HG02678 (cell line): ENCODE results near the gene TTLL4.

Experiments
- ATAC-seq: cut with Tn5 transposase; IDR thresholded peaks from one replicate; pipeline ENCODE4 v1.9.1; 2021; ENCODE audit warnings: mild to moderate bottlenecking, moderate library complexity; ENCODE audit not compliant: unreplicated experiment

TTLL4 gene

DNA sequence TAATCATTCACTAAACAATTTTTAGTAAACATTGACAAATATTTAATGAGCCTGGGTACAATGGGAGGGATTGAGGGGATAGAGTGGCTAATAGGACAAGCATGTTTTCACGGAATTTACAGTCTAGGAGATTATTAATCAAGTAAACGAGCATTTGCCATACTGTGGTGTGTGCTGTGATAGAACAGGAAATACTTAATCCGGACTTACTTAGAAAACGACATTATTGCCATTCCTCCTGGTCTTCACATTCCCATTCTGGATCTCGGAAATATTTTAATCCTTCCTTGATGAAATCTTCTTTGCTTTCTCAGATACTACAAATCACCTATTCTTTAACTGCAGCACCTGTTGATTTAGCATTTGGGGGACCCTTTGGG is 905 bp downstream of the TTLL4 start:
- ATAC-seq, result no peak

DNA sequence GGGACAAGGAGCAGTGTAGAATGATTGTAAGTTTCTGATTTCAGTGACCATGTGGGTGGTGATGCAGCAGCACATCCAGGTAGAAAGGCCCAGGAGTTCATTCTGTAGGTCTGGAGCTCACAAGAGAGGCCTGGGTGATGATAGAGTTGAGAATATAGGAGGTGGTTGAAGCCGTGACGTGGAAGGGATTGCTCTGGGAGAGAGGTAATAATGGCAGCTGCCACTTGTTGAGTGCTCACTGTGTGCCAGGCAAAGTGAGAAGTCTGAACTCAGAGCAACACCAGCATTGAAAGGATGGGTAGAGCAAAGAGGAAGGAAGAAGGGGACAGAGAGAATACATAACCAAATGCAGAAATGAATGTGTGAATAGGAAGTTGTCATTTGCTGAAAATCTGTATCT is 3.3 kb downstream of the TTLL4 start:
- ATAC-seq, result no peak

DNA sequence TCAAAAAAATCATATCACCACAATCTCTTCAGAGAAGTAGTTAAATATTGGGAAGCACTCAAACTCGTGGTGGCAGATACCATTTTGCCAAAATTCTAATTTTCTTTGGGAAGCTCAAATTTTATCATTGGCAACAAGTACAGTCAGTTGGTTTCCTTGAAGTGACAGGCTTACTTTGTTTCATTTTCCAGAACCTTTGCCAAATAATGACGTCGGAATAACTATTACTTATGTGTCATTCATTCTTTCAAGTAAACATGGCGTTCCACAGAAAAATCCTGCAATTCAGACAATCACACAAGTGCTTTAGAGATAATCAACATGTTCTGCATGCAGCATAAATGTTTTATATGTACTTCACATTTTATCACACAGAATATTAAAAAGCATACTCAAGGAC is 5.4 kb downstream of the TTLL4 start:
- ATAC-seq, result no peak

DNA sequence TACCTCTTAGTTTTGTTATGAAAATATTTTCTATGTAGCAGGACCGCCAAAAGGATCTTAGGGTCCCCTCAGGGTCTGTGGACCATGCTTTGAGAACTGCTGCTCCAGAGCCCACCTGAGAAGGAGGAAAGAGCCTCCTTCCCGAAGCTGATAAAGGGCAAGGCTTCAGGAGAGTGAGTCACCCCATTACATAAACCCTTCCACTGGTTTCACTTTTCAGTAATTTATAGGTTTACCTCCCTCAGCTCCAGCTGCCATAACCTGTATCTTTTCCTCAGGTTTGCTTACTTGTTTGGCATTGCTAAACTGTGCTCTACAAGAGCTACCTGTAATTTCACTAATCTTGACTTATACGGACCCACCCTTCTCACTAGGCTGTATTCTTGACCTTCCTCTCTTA is 6.6 kb downstream of the TTLL4 start:
- ATAC-seq, result no peak

DNA sequence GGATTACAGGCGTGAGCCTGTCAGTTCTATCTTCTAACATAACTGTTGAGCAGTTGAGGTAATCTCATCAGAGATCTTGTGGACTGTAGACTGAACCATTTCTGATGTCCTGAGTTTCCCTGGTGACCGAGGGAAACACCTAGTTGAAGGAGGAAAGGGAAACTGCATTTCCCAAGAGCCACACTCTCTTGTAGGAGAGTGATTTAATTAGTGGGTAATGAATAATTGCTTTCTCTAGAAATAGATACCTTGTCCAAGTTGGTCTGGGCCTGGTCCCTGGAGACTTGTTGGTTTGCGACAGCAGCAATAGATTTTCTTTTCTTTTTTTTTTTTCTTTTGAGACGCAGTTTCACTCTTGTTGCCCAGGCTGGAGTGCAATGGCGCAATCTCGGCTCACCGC is 7.4 kb downstream of the TTLL4 start:
- no peak for ATAC-seq

DNA sequence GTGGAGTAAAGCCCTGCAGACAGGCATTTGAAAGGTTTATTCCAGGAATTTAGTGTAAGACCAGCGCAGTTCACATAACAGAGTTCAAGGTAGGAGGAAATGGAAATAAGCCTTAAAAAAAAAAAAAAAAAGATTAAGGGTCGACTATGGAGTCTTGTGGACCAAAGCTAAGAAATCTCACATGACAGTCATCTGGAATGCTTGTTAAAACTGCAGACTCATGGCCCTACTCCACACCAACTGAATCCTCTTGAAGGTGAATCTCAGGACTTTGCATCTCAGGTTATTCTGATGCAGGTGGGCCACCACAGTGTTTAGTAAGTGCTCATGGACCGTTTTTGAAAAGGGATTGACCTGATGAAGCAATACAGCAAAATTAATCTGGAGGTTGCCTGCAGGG is 8.8 kb downstream of the TTLL4 start:
- ATAC-seq, result no peak

DNA sequence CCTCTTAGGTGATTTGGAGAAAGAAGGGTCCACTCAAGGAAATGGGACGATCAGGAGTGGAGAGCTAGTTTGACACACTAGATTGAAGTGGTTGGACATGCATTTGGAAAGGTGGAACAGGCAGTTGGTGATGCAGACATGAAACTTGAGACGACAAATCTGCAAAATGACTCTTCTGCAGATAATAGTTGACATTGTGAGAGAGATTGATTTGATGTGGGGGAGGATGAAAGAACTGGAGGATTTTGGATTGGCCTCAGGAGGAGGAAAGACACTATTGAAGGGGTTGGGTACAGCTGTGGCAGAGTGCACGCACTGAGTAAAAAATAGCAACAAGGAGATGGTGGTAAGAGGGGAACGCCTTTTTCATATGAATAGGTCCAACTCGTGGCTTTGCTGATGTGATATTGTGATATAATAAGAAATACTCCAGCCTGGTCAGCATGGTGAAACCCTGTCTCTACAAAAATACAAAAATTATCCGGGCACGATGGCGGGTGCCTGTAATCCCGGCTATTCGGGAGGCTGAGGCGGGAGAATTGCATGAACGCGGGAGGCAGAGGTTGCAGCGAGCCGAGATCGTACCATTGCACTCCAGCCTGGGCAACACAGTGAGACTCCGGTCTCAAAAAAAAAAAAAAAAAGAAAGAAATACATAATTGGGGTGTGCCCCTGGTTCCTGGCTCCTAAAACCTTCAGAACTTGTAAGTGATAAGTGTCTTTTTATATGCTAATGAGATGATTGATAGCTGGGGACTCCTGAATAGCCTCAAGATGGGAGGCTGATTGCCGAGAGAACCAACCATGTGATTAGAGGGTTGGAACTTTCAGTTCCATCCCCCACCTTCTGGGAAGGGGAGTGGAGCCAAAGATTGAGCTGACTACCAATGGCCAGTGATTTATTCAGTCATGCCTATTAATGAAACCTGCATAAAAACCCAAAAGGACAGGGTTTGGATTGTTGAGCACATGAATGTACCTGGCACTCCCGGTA is 9.7 kb downstream of the TTLL4 start:
- no peak for ATAC-seq

DNA sequence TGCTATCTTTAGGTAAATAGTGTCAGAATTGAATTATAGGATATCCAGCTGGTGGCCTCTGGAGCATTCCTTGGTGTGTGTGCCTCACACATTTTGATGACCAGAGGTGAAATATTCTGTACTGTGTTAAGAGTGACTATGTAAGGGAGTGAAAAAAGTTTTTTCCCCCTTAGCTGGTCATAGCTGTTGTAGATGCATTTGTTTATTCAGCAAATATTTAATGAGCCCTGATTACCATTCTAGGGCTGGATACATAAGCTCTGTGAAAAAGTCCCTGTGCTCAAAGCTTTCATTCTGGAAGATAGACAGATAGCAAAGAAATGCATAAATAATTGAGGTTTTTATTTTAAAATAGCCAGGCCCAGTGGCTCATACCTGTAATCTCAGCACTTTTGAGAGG is 10.9 kb downstream of the TTLL4 start:
- ATAC-seq, result no peak

DNA sequence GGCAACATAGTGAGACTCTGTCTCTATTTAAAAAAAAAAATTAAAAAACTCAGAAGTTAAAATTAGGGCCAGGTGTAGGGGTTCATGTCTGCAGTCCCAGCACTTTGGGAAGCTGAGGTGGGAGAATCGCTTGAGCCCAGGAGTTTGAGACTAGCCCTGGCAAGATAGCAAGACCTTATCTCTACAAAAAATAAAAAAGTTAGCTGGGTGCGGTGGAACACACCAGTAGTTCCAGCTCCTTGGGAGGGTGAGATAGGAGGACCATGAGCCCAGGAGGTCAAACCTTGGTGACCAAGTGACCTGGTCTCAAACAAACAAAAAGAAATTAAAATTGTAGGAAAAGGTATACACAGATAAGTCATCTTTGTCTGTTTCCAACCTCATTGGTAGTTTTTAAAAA is 11.3 kb downstream of the TTLL4 start:
- no peak for ATAC-seq

DNA sequence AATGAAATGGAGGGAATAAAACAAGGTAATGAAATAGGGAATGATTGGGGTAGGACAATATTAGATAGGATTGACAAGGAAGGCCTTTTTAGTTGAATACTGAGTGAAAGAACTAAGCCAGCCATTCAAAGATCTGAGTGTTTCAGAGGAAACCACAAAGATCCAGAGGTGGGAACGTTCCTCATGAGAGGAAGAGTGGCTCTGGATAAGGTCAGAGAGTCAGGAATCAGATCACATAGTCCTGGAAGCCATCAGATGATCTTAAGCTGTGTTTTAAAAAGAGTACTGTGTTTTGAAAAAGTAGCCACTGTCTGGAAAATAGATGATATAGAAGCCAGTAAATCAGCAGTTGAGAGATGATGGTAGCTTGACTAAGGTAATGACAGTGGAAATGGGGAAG is 11.8 kb downstream of the TTLL4 start:
- no peak for ATAC-seq

DNA sequence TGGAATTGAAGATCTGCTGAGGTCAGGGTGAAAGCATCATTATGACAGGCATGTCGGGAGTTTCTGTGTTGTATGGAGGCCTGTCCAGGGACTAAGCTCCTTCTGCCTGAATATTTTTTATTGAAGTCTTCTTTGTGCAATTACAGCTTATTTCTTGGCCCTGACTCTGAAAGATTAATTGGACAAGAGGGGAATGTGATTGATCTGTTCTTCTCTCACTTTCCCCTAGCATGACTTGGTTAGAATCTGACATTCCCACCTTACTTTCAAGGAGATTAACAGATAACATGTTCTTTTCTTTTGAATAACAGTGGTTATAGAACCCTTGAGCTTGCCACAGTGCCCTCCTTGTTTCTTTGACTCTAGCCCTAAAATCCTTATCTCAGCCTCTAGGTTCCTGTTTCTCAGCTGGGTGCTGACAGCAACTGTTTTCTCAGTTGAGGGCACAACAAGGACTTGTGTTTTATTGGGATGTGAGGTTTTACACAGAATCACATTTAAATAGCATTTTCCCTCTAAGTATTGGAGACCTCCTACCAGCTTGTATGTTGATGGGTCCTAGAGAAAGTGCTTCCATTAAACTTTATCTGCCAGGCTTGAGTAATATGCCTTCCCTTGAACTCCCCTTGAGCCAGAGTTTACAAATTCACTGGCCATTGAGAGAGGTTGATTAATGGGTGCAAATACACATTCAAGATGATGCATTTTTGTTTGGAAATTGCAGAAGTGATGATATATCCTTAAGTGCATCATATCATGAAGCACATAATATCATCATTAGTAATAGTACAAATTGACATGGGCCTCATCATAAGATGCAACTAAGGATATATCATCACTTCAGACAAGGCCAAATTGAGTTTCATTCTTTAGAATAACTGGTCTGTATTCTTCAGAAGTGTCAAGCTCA is 12.5 kb downstream of the TTLL4 start:
- no peak for ATAC-seq

DNA sequence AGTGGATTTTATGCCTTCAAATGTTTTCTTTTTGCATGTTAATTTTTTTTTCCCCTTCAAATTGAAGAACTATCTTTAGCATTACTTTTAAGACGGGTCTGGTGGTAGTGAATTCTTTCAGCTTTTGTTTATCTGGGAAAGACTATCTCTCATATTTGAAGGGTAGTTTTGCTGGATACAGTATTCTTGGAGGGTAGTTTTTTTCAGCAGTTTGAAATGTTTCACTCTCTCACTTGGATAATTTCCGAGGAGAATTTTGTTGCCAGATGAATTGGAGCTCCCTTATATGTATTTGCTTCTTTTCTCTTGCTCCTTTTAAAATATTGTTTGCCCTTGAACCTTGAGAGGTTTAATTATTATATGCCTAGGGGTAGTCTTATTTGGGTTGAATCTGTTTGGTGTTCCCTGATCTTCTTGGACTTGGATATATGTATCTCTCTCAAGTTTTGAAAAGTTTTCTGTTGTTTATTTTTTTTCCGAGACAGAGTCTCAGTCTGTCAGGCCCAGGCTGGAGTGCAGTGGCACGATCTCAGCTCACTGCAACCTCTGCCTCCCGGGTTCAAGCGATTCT is 15.5 kb downstream of the TTLL4 start:
- ATAC-seq, result no peak

DNA sequence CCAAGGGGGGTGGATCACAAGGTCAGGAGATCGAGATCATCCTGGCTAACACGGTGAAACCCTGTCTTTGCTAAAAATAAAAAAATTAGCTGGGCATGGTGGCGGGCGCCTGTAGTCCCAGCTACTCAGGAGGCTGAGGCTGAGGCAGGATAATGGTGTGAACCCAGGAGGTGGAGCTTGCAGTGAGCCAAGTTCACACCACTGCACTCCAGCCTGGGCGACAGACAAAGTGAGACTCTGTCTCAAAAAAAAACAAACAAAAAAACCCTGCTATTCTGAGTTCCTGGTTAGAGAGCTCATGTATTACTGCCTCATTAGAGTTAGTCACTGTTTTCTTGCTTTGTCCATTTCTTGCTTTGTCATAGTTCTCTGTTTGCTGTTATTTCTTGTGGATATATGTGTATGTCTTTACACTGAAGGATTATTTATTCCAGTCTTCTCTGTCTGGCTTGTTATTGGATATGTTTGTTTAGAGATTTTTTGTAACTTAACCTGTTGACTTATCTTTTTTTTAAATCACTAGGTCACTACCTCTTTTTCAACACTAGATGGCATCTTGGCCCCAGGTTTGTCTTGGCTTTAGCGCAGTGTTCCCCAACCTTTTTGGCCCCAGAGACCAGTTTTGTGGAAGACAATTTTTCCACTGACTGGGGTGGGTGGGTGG is 17.0 kb downstream of the TTLL4 start:
- no peak for ATAC-seq

DNA sequence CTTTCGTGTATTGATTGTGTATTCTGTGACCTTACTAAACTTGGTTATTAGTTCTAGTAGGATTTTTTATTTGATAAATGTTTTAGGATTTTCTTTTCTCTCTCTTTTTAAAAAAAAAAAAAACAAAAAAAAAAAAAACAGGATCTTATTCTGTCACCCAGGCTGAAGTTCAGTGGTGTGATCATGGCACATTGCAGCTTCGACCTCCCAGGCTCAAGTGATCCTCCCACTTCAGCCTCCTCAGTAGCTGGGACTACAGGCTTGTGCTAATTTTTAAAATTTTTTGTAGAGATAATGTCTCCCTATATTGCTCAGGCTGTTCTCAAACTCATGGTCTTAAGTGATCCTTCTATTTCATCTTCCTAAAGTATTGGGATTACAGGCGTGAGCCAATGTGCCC is 19.0 kb downstream of the TTLL4 start:
- ATAC-seq, result no peak

DNA sequence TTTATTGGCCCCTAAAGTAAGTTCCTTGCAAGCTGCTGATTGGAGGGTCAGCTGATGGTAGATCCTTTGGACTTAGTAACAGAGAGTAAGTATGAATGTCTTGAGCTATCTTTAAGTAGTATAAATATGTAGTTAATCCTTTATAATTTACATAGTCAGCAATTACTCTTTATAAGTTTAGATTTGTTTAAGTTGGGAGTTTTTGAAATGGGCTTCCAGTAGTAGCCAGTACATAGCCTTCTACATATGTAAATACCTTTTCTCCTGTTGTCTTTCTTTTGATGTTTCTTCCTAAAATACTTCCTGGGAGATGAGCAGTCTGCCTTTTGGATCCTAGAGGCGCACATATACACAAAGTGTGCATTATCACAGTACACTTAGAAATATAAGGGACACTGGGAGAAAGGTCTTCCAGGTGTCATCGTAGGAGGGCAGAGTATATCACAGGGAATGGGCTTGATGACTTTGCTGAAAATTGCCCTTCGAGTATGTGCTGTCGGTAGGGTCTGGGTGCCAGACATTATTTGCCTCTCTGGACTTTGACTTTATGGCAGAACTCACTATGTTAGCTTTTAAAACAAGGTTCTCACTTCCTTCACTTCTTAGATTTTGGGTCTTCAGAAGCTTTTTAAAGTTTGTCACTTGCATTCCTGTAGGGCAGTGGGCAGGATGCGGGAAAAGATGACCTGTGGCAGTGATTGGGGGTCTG is 21.6 kb downstream of the TTLL4 start:
- ATAC-seq, result no peak

DNA sequence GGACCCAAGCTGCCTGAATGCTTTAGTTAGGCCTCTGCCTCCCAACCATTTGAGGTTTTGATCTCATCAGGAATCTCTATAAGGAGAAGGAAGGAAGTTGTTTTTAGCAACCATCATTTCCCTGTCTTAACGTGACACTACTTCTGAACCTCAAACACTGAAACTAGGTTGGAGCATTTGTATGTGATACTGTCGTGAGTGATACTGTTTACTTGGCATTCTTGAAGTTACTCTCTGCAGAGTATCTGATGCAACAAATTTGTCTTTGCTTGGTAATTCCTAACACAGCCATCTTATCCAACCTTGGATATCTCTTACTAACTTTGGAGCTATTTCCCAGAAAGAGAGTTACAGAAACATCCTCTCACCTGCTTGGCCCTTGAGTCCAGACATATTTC is 22.1 kb downstream of the TTLL4 start:
- no peak for ATAC-seq

DNA sequence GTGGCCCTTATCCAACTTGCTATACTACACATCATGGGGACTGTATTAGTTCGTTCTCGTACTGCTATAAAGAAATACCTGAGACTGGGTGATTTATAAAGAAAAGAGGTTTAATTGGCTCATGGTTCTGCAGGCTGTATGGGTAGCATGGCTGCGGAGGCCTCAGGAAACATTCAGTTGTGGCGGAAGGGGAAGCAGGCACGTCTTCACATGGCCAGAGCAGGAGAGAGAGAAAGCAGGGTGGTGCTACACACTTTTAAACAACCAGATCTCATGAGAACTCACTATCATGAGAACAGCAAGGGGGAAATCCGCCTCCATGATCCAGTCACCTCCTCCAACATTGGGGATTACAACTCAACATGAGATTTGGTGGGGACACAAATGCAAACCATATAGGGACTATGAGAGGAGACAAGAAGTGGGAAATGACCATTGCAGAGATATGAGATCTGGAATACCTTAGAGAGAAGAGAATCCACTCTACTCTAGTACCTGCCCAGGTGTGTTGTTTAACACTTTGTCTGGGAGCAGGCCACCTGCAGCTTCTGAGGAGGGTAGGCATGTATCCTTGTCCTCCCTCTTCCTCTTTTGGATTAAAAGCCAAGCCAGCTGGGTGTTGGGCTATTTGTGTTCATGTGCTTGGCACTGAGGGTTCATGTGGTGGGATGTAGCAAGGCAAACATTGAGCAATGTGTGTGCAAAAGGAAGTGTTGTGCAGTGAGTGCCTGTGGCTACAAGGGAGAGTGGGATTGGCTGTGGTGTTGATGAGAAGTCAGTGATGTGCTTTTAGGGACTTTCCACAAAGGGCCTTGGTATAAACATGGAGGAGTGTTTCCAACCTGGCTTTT is 22.8 kb downstream of the TTLL4 start:
- ATAC-seq, result no peak

DNA sequence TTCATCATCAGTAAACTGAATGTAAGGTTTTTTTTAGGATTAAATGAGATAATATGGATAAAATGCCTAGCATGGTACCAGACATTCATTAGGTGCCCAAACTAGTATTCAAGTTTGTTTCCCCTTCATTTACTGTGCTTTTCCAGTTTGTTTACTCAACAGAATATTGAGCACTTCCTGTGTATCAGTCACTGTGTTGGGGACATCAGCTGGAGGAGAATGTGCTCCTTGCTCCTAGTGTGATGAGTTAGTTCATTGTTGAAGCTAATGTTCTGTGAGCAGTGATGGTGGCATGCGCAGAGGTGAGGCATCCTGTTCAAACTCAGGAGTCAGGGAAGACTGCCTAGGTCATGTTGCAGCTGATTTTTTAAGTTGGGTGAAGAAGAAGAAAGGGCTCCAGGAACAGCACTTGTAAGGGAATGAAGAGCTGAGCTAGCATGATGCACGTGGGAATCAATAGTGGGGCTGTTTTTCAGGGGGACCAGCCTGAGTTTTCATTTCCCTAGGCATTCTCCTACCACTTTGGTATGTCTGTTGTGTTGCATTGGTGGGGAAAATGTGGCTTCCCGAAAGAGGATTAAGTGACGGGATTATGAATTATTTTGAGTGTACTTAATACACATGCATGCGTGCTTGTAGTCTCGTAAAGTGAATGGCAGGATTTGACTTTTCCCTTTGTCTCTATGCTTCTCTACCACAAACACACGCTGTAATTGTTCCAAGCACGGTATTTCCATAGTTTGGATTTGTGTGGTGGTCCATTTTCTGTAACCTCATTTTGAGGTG is 23.7 kb downstream of the TTLL4 start:
- ATAC-seq, result no peak

DNA sequence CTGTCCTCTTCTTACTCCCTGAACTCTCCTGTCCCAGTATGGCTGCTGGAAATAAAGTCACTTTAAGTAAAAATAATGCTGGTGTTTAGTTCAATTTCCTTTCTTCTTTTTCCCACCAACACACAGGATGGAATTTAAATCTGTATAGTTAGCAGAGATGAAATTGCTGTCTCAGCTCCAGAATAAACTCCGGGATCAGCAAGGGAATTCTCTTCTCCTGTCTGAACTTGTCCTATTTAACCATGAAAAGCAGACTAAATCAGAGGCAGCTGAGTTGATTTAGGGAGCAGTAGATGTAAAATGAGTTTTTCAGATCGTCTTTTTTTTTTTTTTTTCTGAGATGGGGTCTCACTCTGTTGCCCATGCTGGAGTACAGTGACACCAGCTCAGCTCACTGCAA is 25.9 kb downstream of the TTLL4 start:
- ATAC-seq, result no peak
